NCI-H2107 treated with DMSO at 0.1 percent for 48 hours (cell line): Measurements from ENCODE around the gene GRK6.

Experiments used
- DNase-seq: peaks from one replicate; lab custom pipeline; 2025; ENCODE audit not compliant: unreplicated experiment; lab: John Stamatoyannopoulos, UW

The GRK6 gene

DNA sequence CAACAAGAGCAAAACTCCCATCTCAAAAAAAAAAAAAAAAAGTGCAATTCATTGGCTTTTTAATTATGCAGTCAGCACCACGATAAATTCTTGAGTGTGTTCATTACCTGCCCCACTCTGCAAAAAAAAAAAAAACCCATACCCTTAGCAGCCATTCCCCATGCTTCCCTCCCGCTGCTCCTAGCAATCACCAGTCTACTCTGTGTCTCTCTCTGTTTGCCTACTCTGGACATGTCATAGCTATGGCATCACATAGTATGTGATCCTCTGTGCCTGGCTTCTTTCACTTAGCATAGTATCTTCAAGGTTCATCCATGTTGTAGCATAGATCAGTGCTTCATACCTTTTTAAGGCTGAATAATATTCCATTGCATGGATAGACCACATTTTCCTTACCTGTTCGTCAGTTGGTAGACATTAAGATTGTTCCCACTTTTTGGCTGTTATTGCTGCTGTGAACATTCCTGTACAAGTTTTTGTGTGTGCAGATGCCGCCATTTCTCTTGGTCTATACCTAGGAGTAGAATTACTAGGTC is 13.1 kb downstream of the GRK6 start:
- DNase-seq: no peak

GRCh38 chr5:177440211-177440989 is 13.9 kb downstream of the GRK6 start:
- no peak for DNase-seq

DNA sequence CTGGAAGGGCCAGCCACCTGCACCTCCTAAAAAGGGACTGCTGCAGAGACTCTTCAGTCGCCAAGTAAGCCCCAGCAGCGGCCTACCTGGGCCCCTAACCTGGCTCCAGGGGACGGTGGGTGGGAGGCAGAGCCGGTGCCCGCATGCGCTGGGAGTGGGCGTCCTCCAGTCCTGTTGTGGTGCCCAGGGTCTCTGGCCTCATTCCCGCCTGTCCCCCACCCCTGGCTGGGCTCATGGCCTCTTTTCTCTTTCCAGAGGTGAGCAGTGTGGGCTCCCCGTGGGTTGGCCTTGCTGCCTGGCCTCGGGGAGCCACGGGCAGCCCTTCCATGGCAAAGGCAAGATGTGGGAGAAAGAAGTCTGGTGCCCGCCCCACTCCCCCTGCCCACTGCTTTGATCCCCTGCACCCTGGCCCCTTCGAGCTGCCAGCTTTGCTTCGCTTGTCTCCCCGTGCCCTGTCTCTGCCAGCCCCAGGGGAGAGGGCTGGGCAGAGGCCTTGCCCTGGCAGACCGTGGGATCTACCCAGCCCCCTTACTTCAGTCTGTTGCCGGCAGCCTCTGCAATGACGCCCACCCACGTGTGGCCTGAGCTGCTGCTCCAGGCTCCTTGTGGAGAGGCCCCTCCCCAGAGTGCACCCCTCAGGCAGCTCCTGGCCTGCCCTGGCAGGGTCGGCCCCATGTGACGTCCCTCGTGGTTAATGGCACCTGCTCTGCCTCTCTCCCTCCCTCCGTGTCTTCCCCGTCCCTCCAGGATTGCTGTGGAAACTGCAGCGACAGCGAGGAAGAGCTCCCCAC is 14.7 kb downstream of the GRK6 start:
- DNase-seq: no peak

GRCh38 chr5:177442066-177442826 is 15.8 kb downstream of the GRK6 start:
- DNase-seq: no peak

- DNase-seq: no peak
These were observed 16.9 kb downstream of the GRK6 start for GRCh38 chr5:177443144-177443983.

DNA sequence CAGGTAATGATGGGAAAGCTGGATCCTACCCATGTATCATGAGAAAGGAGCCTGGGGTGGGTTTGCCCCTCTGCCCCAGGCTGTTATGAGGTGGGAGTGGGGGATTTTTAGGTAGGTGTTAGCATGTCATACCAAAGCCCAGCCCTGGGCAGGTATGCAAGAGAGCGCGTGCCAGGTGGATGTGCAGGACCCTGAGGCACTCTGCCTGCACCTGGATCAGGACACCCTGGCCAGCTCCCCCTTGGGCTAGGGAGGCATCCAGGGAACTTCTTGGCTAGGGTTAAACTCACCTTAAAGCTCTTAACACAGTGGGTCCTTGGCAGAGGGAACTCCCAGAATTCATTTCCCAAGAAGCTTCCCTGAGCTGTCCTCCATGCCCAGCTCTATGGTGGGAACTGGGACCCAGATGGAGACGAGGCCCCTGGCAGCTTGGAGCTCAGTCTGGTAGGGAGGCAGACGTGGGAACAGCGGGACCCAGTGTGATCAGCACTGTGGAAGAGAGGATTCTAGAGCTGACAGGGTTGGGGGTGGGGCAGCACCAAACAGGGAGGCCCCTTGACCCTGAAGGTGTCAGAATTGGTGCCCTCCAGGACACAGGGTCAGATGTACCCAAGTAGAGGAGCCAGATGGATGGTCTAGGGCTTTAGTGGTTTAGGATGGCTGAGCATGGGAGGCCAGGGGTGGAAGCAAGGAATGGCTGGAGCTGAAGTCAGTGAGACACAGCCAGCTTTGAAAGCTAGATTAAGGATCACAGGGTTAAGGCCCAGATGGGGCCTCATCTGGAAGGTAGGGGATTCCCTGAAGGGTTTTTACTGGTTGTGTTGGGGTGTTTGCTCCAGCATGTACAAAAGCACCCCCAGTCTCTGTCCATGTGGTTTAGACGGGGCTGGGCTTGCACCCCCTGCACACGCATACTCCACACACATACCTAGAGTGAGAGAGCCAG is 17.9 kb downstream of the GRK6 start:
- DNase-seq: no peak

DNA sequence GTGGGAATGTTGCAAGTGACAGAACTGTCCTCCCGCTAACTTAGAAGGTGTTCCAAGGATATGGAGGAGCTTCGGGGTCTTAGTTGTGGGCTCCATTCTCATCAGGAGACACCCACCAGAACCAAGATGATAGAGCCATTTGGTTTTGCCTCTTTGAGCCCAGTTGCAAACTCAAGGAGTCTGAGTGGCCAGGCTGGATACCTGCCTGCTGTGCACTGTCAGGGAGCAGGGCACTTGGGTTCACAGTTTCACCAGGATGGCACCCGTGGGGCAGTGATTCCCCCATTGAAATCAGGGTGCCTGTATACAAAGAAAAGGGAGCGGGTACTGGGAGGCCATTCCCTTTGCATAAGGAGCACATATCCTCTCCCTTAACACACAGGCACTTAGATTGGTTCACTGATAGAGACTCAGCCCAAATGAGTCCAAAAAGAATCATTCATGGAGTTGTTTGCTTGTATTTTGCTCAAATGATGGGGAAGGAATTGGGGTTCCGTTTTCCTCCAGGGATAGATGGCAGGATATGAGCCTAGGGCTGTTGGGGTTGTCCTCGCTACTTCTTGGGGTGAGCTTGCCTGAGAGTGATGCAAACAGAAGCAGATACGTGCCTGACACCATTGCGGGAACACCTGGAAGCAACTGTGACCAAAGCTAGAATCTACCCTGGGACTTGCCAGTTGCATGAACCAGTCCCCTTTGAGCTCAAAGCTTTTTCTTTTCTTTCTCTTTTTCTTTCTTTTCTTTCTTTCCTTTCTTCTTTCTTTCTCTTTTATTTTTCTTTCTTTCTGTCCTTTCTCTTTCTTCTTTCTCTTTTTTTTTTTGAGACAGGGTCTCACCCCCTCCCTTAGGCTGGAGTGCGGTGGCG is 18.8 kb downstream of the GRK6 start:
- DNase-seq: no peak

DNA sequence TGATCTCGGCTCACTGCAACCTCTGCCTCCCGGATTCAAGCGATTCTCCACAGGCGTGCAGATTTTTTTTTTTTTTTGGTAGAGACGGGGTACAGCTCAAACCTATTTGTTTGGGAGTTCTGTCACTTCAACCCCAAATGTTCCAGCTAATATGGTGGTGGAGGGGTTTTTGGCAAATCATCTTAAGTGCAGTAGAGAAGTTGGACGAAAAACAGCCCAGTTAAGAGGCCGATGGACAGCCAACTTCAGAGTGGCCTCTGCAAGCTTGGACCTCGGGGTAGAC is 19.4 kb downstream of the GRK6 start:
- DNase-seq: no peak

DNA sequence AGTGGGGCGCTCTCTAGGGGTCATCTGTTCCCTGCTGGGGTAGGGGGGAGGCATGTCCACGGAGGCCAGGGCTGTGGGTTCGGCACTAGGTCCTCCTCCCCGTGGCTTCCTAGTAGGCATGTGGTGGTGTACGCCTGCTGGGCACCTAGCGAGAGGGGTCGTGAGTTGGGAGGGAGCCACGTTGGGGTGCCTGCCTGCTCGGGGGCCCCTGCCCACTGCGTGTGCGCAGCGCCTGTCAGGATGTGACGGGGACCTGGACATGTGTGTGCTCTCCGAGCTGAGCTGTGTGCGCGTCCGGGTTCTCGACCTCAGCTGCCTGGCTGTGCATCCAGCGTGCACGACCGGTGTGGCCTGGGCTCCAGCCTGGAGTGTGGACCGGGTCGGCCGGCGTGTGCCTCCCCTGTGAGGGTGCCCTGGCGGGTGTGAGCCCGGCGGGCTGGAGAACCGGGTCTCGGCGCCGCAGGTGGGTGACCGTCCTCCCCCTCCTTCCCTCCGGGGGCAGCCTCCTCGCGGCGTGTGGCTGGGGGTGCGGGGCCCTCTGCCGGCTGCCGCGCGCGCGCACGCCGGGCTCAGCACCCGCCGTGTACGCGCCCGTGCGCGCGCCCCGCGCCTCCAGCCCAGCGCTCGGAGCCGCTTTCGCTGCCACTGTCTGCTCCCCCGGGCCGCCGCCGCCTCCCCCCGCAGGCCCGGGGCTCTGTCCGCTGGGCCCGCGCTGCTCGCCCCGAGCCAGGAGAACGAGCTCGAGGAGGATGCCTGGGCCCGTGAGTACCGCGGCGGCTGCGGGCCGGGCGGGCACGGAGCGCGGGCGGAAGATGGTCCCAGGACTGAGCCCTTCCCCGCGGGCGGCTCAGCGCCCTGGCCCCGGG is 20.0 kb downstream of the GRK6 start, which contains the start of gene PRR7:
Gene PRR7, plus strand, starts transcription at position 615 of the 866 bp plus-strand sequence. CDS start 8,254 bp downstream, outside the sequence.
- DNase-seq: no peak

- no peak for DNase-seq
These were observed 20.7 kb downstream of the GRK6 start for GRCh38 chr5:177447066-177447610.

DNA sequence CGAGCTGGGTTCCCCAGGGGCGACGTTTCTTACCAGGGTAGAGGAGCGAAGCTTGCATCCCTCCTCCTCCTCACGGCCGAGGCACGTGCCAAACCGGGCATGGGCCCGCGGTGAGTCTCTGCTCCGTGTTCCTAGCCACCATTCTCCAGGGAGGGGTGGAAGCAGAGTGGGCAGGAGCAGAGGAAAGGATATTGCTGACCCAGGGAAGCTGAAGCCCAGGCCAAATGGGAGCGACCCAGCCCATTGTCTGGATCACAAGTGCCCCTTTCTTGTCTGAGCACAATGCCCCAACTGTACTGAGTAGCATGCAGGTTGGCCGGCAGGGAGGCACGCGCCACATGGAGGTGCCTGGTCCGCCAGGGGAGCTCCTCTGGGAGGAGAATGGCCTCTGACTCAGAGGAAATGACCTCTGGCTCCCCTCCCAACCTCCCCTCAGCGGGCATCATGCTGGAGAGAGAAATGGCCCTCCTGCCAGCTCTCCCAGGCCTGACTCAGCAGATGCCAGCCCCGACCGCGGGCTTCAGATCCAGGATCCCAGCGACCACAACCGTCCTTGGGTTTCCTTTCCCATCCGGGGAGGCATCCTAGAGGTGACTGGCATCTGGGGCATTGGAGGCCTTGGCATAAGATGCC is 21.3 kb downstream of the GRK6 start:
- no peak for DNase-seq

DNA sequence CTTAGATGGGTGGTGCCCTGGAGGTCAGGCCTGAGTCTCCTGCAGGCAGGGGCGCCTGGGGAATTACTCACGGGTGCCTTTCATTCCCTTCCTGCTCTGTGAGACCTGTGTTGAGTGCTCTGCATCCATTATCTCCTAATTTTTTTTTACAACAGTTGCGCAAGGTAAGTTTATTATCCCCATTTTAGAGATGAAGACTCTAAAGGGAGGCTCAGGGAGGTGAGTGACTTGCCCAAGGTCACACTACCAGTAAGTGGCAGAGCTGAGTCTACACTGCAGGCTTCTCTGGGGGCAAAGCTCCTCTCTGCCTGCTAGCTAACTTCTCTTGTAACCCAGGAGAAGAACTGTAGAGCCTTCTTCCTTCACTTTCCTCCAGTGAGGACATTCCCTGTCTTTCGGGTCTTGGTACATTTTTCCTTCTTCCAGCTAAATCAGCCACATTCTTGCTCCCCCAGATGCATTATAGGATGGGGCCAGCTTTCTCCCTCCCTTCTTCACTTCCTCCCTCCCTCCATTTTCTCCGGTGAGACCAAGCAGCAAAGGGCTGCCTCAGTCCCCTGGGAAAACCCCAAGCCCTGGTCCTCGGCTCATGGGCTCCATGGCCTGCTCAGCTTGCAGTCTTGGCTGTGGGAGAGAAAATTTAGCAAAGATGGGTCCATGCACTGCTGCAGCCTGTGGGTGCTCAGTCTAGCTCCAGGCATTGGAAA is 21.9 kb downstream of the GRK6 start:
- no peak for DNase-seq

DNA sequence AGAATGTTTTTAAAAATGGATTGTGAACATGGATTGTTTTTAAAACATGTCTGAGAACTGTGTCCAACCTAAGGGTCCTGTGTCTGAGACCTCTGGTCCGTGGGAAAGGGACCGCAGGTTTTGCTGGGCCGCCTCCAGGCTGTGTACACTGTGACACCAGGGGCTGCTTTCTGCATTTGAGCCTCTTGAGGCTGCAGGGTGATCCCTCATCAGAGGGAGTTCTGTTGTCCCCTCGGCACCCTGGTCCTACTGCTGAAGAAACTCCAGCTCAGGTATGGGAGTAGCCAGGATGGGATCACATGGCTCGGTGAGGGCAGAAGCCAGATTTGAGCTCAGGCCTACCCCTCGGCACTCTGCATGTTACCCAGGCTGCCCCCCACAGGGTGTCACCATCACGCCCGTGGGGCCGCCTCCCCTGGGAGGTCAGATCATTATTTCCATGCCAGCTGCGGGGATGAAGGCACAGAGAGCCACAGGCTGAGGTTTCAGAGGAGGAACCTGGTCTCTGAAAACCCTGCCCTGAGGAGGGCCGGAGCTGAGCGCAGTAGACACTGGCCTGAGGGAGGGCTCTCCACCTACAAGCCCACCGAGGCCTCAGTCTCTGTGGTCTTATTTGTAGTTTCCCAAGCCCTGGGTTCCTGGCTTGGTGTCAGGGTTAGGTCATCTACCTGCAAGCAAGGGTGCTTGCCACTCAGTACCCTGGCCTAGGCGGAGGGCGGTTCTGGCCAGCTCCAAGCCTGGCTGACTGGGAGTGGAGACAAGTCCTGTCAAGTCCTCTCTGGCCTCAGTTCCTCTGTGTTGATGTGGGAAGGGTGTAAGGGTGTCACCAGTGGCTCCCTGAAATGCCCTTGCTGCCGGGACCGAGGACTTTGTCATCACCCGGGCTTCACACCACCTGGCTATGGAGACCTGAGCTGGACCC is 22.9 kb downstream of the GRK6 start:
- no peak for DNase-seq

- DNase-seq: no peak
These were observed 24.4 kb downstream of the GRK6 start for GRCh38 chr5:177450667-177451424.
